MM.1S (cell line): ENCODE data around the gene SH3PXD2A.

Experiments
- EZH2phosphoT487 ChIP-seq: fragments of 300-600 bp; sonication (generic); IDR thresholded peaks from 2 replicates; pipeline ENCODE4 v1.6.1; 2018; ENCODE audit warnings: antibody characterized with exemption, low read length
- TF ChIP-seq, protein P1 (sequence below): fragments of 300-600 bp; sonication (generic); IDR thresholded peaks from 2 replicates; pipeline ENCODE4 v1.5.1; 2016; ENCODE audit warnings: antibody characterized with exemption, low read length, mixed read lengths

DNA sequence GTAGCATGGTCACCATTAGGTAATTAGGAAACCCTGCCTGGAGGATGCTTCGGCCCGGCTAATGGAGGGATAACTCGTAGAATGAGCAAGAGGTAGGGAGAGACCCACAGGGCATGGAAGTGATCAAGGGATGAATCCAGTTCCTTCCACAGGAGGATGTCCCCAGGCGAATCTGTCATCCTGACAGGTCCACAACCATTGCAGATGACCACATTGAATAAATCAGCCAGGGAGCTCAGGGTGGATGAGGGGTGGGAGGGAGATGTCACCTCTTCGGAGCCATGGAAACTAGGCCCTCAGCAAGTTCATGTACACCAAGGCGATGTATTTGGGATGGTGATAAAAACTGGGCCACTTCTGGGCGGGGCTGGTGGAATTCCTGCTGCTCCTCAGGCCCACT, 28.5 kb downstream of the SH3PXD2A start:
- TF ChIP-seq, protein P1, sequence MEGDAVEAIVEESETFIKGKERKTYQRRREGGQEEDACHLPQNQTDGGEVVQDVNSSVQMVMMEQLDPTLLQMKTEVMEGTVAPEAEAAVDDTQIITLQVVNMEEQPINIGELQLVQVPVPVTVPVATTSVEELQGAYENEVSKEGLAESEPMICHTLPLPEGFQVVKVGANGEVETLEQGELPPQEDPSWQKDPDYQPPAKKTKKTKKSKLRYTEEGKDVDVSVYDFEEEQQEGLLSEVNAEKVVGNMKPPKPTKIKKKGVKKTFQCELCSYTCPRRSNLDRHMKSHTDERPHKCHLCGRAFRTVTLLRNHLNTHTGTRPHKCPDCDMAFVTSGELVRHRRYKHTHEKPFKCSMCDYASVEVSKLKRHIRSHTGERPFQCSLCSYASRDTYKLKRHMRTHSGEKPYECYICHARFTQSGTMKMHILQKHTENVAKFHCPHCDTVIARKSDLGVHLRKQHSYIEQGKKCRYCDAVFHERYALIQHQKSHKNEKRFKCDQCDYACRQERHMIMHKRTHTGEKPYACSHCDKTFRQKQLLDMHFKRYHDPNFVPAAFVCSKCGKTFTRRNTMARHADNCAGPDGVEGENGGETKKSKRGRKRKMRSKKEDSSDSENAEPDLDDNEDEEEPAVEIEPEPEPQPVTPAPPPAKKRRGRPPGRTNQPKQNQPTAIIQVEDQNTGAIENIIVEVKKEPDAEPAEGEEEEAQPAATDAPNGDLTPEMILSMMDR = no peak
- TF ChIP-seq EZH2phosphoT487 = no peak
